Measurements from ENCODE around the gene RALGAPA1. TPM values are rescaled to one million over a fixed set of nuclear protein-coding genes. Genes with fewer than 3 reads are reported as not detected.
"Not testable (repeated sequence)": the region's sequence is repeated elsewhere in the genome, so short reads cannot be mapped to it uniquely, and the experiment has no call there.

The RALGAPA1 gene
- total and polyA plus RNA-seq, 5 experiments from 2014 or later = 15.3 to 74.2 (median 25.9) TPM

DNA sequence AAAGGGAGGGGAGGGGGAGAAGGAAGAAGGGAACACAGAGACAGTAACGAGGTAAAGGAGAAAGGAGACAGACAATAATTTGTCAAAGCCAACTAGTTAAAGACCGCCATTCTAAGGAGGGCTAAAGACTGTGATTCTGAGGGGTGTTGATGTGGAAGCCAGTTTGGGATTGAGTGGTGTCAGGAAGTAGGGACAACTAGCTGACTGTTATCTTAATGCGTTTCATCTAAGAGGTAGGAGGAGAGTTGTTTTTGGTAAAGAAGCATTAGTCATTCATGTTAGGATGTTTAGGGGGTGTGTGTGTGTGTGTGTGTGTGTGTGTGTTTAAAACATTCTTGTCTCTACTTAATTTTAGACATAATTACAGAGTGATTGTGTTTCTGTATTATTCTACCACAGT is 180.1 kb downstream of the RALGAPA1 start:
- POLR2A ChIA-PET = no interaction called here
- no peak for DNase-seq
- no peak for ATAC-seq
- Mint-ChIP-seq H3K27me3 (no peaks in the 10 kb centered on the region), H3K4me3 (no peak overlapping the region), H3K9me3 (no peaks in the 10 kb centered on the region), H3K27ac (peak overlapping the region in 5 of 10 donors; percentile 4 to 60 (median 35)), H3K36me3 (peaks cover 4 to 59% (median 24%) of the 10 kb centered on the region in 3 donors), H3K4me1 (peaks cover 0 to 5% (median 1%) of the 10 kb centered on the region in 4 donors)

DNA sequence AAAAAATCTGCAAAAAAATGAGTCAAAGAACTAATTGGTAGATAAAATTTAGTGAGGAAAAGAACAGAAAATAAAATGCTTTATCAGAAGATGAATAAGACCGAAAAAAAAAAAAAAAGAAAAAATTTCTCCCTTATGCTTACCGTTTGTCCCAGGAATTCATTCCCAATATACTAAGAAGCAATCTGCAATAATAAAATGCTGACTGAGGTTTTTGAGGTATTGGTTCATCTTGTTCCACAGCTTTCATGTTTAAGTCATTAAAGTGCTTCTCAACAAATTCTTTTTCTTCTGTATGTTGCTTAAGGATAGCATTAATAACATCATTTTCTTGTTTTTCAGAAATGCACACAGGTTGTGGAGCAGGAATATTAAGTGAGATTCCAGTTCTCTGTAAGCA is 182.1 kb downstream of the RALGAPA1 start:
- DNase-seq, POLR2A ChIA-PET, H3K9me3 Mint-ChIP-seq, H3K4me1 Mint-ChIP-seq, H3K4me3 Mint-ChIP-seq, H3K27ac Mint-ChIP-seq, ATAC-seq, H3K27me3 Mint-ChIP-seq: not testable (repeated sequence)
- peaks cover 14 to 68% (median 34%) of the 10 kb centered on the region in 3 donors for H3K36me3 Mint-ChIP-seq

DNA sequence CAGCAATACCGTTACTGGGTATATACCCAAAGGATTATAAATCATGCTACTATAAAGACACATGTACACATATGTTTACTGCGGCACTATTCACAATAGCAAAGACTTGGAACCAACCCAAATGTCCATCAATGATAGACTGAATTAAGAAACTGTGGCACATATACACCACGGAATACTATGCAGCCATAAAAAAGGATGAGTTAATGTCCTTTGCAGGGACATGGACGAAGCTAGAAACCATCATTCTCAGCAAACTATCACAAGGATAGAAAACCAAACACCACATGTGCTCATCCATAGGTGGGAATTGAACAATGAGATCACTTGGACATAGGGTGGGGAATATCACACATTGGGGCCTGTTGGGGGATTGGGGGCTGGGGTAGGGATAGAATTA is 187.1 kb downstream of the RALGAPA1 start:
- Mint-ChIP-seq H3K4me1 (peaks cover 0 to 14% (median 6%) of the 10 kb centered on the region in 4 donors), H3K9me3 (peaks cover 0 to 16% (median 6%) of the 10 kb centered on the region in 9 donors), H3K36me3 (peaks cover 31 to 84% (median 60%) of the 10 kb centered on the region in 3 donors)
- DNase-seq, POLR2A ChIA-PET, ATAC-seq, H3K27ac Mint-ChIP-seq, H3K4me3 Mint-ChIP-seq, H3K27me3 Mint-ChIP-seq: not testable (repeated sequence)

DNA sequence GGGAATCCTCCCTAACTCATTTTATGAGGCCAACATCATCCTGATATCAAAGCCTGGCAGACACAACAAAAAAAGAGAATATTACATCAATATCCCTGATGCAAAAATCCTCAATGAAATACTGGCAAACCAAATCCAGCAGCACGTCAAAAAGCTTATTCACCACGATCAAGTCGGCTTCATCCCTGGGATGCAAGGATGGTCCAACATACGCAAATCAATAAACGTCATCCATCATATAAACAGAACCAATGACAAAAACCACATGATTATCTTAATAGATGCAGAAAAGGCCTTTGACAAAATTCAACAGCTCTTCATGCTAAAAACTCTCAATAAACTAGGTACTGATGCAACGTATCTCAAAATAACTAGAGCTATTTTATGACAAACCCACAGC is 189.1 kb downstream of the RALGAPA1 start:
- H3K4me3 Mint-ChIP-seq, H3K27ac Mint-ChIP-seq, ATAC-seq, DNase-seq, H3K27me3 Mint-ChIP-seq, POLR2A ChIA-PET: not testable (repeated sequence)
- Mint-ChIP-seq H3K4me1 (peaks cover 0 to 14% (median 10%) of the 10 kb centered on the region in 4 donors), H3K9me3 (peaks cover 0 to 16% (median 6%) of the 10 kb centered on the region in 9 donors), H3K36me3 (peaks cover 31 to 85% (median 62%) of the 10 kb centered on the region in 3 donors)

DNA sequence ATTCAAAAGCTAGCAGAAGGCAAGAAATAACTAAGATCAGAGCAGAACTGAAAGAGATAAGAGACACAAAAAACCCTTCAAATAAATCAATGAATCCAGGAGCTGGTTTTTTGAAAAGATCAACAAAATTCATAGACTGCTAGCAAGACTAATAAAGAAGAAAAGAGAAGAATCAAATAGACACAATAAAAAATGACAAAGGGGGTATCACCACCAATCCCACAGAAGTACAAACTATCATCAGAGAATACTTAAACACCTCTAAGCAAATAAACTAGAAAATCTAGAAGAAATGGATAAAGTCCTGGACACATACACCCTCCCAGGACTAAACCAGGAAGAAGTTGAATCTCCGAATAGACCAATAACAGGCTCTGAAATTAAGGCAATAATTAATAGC is 189.6 kb downstream of the RALGAPA1 start:
- DNase-seq, ATAC-seq, H3K27me3 Mint-ChIP-seq, H3K4me3 Mint-ChIP-seq, POLR2A ChIA-PET: not testable (repeated sequence)
- H3K4me1 Mint-ChIP-seq = peaks cover 0 to 14% (median 10%) of the 10 kb centered on the region in 4 donors
- peaks cover 30 to 82% (median 58%) of the 10 kb centered on the region in 3 donors for H3K36me3 Mint-ChIP-seq
- peaks cover 0 to 16% (median 6%) of the 10 kb centered on the region in 9 donors for H3K9me3 Mint-ChIP-seq
- H3K27ac Mint-ChIP-seq = peak overlapping the region in 1 of 10 donors; percentile 79

DNA sequence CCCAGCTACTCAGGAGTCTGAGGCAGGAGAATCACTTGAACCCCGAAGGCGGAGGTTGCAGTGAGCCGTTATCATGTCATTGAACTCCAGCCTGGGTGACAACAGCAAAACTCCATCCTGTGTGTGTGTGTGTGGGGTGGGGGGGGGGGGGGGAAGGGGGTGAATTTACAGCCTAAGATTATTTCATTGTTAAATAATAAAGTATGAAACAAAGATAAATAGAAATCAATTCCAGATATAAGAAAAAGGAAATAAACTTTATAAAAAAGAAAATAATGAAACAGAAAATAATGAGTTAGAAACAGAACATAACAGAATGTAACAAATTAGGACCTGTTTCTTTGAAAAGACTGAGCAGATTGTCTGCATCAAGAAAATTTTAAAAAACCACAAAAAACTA is 191.6 kb downstream of the RALGAPA1 start:
- DNase-seq (no peak), ATAC-seq (no peak)
- H3K36me3 Mint-ChIP-seq = peaks cover 25 to 80% (median 64%) of the 10 kb centered on the region in 3 donors
- POLR2A ChIA-PET = no interaction called here
- peaks cover 2 to 14% (median 8%) of the 10 kb centered on the region in 4 donors for H3K4me1 Mint-ChIP-seq
- no peak overlapping the region for H3K4me3 Mint-ChIP-seq
- no peak overlapping the region for H3K27ac Mint-ChIP-seq
- peaks cover 0 to 16% (median 5%) of the 10 kb centered on the region in 9 donors for H3K9me3 Mint-ChIP-seq
- no peaks in the 10 kb centered on the region for H3K27me3 Mint-ChIP-seq

DNA sequence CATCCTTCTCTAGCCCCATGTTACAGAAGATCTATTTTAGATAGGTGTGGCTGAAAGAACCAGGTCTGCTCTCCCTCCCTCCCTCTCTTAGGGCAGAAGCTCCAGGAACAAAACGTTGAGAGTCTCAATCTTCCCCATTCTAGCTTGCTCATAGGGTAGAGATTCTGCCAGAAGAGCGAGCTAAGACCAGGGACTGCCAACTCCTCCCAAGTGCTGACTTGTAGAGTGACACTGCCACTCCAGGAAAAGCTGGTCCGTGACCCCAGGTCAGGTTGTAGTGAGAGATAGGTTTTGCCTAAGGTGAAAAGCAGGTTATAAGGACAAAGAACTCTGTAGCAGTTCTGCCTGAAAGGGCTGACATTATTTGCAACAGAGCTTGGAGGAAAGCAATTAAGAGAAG is 201.7 kb downstream of the RALGAPA1 start:
- Mint-ChIP-seq H3K36me3 (peaks cover 43 to 85% (median 70%) of the 10 kb centered on the region in 3 donors), H3K4me1 (peaks cover 0 to 8% (median 4%) of the 10 kb centered on the region in 4 donors), H3K4me3 (no peak overlapping the region), H3K9me3 (peaks cover 0 to 13% (median 0%) of the 10 kb centered on the region in 9 donors), H3K27me3 (no peaks in the 10 kb centered on the region), H3K27ac (no peak overlapping the region)
- ATAC-seq (no peak), DNase-seq (no peak)
- POLR2A ChIA-PET = no interaction called here

DNA sequence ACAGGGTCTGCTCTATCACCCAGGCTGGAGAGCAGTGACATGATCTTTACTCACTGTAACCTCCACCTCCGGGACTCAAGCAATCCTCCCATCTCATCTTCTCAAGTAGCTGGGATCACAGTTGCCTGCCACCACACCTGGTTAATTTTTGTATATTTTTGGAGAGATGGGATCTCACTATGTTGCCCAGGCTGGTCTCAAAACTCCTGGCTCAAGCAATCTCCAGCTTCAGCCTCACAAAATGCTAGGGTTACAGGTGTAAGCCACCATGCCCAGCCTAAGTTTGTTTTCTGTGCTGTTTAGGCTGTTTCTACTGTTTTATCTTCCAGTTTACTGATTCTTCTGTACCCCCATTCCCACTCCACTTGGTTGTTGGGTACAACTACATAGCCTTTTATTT is 208.8 kb downstream of the RALGAPA1 start:
- Mint-ChIP-seq H3K36me3 (peaks cover 44 to 83% (median 79%) of the 10 kb centered on the region in 3 donors), H3K9me3 (peaks cover 0 to 22% (median 3%) of the 10 kb centered on the region in 9 donors), H3K4me3 (no peak overlapping the region), H3K27me3 (no peaks in the 10 kb centered on the region), H3K4me1 (no peaks in the 10 kb centered on the region), H3K27ac (no peak overlapping the region)
- ATAC-seq = no peak
- no peak for DNase-seq
- POLR2A ChIA-PET = no interaction called here

DNA sequence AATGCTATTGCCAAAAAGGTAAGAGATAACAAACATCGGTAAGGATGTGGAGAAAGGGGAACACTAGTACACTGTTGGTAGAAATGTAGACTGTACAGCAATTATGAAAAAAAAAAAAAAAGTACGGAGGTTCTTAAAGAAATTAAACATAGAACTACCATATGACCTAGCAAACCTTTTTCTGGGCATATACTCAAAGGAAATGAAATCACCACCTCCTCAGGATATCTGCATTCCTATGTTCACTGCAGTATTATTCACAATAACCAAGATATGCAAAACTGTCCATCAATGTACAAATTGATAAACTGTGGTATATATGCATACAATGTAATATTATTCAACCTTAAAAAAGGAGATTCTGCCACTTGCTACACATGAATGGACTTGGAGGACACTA is 214.5 kb downstream of the RALGAPA1 start:
- POLR2A ChIA-PET = no interaction called here
- Mint-ChIP-seq H3K4me1 (no peaks in the 10 kb centered on the region), H3K4me3 (no peak overlapping the region), H3K9me3 (peaks cover 0 to 10% (median 4%) of the 10 kb centered on the region in 9 donors), H3K27me3 (no peaks in the 10 kb centered on the region), H3K36me3 (peaks cover 51 to 87% (median 83%) of the 10 kb centered on the region in 3 donors), H3K27ac (no peak overlapping the region)
- ATAC-seq (no peak), DNase-seq (no peak)

DNA sequence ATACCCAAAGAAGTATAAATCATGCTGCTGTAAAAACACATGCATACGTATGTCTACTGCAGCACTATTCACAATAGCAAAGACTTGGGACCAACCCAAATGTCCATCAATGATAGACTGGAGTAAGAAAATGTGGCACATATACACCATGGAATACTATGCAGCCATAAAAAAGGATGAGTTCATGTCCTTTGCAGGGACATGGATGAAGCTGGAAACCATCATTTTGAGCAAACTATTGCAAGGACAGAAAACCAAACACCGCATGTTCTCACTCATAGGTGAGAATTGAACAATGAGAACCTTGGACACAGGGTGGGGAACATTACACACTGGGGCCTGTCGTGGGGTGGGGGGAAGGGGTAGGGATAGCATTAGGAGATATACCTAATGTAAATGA is 221.7 kb downstream of the RALGAPA1 start:
- H3K27ac Mint-ChIP-seq, H3K9me3 Mint-ChIP-seq, H3K27me3 Mint-ChIP-seq, DNase-seq, H3K4me1 Mint-ChIP-seq, H3K4me3 Mint-ChIP-seq, POLR2A ChIA-PET, ATAC-seq: not testable (repeated sequence)
- peaks cover 35 to 91% (median 85%) of the 10 kb centered on the region in 3 donors for H3K36me3 Mint-ChIP-seq

DNA sequence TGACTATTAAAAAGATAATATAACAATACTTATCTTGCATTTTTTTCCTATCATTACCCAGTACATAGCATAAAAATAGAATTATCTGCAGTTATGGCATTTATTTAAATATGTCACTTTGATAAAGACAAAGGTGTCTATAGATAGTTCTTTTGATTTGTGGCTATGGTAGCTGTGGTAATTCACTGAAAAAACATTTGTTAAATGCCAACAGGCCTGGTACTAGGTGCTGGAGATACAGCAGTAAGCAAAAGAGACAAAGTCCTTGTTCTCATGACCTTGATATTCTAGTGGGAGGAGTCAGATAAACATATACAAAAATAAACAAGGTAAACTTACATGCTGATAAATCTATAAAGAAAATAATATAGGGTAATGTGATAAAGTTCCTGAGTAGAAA is 230.5 kb downstream of the RALGAPA1 start:
- POLR2A ChIA-PET = no interaction called here
- H3K9me3 Mint-ChIP-seq = peaks cover 0 to 1% (median 0%) of the 10 kb centered on the region in 9 donors
- no peaks in the 10 kb centered on the region for H3K27me3 Mint-ChIP-seq
- ATAC-seq = no peak
- peaks cover 0 to 6% (median 4%) of the 10 kb centered on the region in 4 donors for H3K4me1 Mint-ChIP-seq
- no peak overlapping the region for H3K27ac Mint-ChIP-seq
- peaks cover 9 to 45% (median 25%) of the 10 kb centered on the region in 3 donors for H3K36me3 Mint-ChIP-seq
- no peak for DNase-seq
- no peak overlapping the region for H3K4me3 Mint-ChIP-seq

DNA sequence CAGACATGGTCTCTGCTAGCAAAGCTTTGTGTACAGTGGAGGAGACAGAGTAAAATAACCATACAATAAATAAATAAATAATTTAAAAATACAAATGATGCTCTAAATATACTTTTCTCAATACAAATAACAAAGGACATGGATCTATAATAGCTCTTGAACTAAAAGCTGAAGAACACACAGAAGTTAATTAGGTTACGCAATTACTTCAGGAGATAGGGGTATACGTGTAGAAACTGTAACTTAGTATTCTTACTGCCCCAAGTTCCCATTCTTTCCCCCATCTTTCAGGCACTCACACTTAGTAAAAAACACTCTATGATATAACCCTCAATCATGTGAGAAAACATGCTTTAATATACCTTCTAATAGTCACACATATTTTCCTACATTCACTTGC is 231.0 kb downstream of the RALGAPA1 start:
- no peak overlapping the region for H3K4me3 Mint-ChIP-seq
- peaks cover 0 to 4% (median 3%) of the 10 kb centered on the region in 4 donors for H3K4me1 Mint-ChIP-seq
- ATAC-seq = no peak
- H3K27ac Mint-ChIP-seq = peak overlapping the region in 1 of 10 donors; percentile 5
- POLR2A ChIA-PET = no interaction called here
- no peaks in the 10 kb centered on the region for H3K27me3 Mint-ChIP-seq
- peaks cover 4 to 42% (median 20%) of the 10 kb centered on the region in 3 donors for H3K36me3 Mint-ChIP-seq
- H3K9me3 Mint-ChIP-seq = no peaks in the 10 kb centered on the region
- no peak for DNase-seq

DNA sequence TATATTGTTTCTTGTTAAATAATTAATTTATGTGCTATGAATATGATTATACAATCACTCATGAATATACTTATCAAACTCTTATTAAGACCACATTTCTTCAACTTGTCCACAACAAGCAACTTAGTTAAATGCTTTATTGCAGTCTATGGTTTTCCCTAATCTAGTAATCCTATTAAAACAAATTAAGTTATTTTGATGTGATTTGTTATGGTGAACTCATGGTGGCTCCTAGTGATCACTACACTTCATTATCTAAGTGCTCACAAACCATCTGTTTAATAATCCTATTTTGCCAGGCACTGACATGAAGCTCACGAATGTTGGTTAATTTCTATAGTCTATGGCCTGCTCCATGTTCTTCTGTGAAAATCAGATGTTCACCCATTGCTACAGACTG is 232.2 kb downstream of the RALGAPA1 start:
- POLR2A ChIA-PET = no interaction called here
- Mint-ChIP-seq H3K27ac (no peak overlapping the region), H3K4me1 (peaks cover 0 to 4% (median 1%) of the 10 kb centered on the region in 4 donors), H3K9me3 (no peaks in the 10 kb centered on the region), H3K4me3 (no peak overlapping the region), H3K27me3 (no peaks in the 10 kb centered on the region), H3K36me3 (peaks cover 0 to 42% (median 21%) of the 10 kb centered on the region in 3 donors)
- DNase-seq (no peak), ATAC-seq (no peak)

DNA sequence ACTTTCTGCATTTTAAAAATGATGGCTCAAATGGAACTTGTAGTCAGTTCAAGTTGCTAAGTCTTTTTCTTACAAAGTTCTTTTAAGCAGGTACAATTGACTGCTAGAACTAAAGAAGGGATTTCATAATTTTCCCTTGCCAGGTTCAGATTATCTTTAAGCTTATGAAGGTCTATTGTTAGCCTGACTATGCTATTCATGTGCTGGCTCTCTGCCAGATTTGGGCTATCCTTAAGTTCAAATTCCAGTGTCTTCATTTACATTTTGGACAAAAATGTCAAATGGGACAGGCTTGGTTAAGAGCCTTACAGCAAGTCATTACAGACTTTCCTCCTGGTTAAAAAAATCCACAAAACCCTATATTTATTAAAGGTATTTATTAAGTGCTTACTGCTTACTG is 232.8 kb downstream of the RALGAPA1 start:
- H3K4me3 Mint-ChIP-seq = no peak overlapping the region
- no peak overlapping the region for H3K27ac Mint-ChIP-seq
- no peaks in the 10 kb centered on the region for H3K27me3 Mint-ChIP-seq
- H3K4me1 Mint-ChIP-seq = peaks cover 0 to 4% (median 1%) of the 10 kb centered on the region in 4 donors
- DNase-seq = no peak
- no peaks in the 10 kb centered on the region for H3K9me3 Mint-ChIP-seq
- ATAC-seq = no peak
- peaks cover 0 to 45% (median 21%) of the 10 kb centered on the region in 3 donors for H3K36me3 Mint-ChIP-seq
- POLR2A ChIA-PET = no interaction called here
